Right lung (tissue), 5 donors: ENCODE measurements around the gene ARHGAP26. TPM values are rescaled to one million over a fixed set of nuclear protein-coding genes. Genes with fewer than 3 reads are reported as not detected.

ENCODE experiments used
- DNase-seq, 2 donors: peaks; one replicate each; pipeline ENCODE4 v3.0.0-alpha.2; 2013
- polyA plus RNA-seq, 5 donors: library from polyadenylated mRNA; unstranded; fragments of 120-200 nt; gene quantifications; one replicate each; pipeline versions ENCODE4 v1.2.1 to v1.2.3, GENCODE V29; 2013; ENCODE audit warnings: inconsistent platforms in 1 of 5, low replicate concordance in 1 of 5; ENCODE audit not compliant: insufficient read length in 5 of 5, insufficient read depth in 1 of 5

The ARHGAP26 gene
- polyA plus RNA-seq, 5 donors = 7.8 to 16.4 (median 14.2) TPM

DNA sequence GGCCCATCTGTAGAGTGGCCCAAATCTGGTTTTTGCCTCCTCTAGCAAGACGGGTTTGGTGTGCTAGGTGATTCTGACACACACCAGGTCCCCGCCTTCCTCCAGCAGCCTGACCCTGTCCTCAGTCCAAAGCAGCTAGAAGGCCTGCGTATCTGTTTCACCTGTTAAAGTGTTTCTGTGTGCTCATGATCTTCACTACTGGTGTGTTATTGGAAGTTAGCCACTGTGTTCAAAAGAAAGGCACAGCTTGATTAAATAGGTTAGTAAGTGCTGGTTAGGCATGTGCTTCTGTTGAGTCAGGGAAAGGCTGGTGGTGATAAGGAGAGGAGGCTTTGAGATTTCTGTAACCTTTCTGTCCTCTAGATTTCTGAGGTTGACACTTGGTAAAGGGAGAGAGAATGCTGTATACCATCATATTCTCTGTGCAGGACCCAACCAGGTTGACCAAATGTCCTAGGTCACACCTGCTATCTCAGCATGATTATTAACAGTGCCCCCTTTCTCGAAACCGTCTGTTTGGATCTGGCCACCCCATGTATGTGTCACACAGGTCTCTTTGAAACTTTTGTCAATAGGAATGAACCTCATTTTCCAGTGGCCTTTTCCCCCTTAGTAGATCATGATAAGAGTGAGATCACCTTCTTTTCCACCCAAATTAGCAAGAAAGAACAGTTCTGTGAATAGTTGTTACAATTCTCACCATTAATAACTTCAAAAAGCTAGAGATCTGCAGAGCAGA, 58.8 kb downstream of the ARHGAP26 start:
- DNase-seq = no peak

DNA sequence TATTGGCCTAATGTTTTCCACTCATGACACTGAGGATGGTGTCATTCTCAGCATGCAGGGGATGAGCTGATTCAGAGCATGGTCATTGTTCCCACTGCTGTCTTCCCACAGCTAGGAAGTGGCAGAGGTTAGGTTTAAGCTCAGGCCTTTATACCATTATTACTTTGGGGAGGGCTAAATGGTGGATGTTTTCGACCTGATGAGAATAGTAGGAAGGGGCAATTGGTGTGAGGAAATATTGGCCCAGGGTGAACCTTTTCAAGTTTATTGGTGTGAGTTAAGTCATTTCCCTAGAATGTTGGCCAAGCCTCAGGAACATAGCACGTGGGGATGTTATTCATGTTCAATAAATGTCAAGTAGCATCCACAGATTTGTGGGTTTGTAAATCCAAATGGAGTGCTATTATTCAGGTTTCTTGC, 59.6 kb downstream of the ARHGAP26 start:
- DNase-seq = no peak

DNA sequence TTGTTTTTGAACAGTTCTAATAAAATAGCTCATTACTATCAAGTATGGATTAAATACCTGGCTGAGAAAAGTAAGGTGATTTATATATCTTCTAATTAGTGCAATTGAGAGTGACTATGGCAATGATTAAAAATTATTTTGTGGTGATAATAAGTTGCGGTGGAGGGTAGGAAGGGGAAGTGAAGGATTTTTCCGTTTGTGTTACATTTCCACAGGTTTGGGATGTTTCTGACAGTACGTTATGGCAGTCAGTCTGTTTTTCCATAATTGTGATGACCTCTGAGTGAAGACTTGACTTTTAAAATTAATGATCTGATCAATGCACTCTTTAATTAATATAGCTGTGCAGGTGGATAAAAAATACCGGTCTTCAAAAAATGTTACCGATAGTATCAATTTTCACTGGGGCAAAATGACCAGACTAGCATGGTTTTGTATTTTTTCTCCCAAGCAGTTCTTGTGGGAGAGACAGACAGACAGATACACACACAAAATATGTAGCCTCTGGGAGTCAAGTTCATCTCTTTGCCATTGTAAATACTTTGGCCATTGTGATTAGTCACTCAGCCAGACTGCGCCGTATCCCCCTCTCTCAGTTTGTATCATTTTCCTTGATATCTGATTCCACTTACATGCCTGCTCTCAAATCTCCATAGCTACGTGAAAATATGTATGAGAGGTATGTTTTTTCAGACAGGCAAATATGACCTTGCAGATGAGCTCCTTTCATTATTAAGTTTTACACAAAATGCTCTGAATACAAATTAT, 60.2 kb downstream of the ARHGAP26 start:
- no peak for DNase-seq

DNA sequence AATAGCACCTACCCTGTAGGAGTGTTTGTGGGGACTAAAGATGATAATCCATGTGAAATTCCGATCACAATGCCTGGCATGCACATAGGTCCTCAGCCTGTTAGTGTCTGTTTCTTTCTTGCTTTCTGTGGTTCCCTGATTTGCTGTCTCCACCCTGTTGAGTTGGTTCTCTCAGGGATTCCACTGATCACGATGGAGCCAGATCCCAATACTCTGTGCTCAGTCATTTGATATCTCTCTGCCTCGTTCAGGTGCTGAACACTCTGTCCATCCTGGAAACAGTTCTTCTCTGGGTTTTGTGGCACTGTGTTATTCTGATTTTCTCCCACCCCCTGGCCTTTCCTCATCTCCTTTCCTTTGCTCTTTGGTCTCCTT, 60.8 kb downstream of the ARHGAP26 start:
- DNase-seq = no peak

DNA sequence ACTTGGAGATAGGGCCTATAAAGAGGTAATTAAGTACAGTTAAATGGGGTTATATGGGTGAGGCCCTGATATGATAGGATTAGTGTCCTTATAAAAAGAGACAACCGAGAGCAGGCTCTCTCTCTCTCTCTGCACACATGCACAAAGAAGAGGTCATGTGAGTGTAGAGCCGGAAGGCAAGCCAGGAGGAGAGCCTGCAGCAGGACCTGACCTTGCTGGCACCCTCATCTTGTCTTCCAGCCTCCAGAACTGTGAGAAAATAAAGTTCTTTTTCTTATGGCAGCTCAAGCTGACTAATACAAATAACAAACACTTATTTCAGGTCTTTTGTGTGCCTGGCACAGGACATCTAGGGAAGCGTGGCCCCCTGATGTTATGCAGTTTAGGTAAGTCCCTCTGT, 62.1 kb downstream of the ARHGAP26 start:
- no peak for DNase-seq

DNA sequence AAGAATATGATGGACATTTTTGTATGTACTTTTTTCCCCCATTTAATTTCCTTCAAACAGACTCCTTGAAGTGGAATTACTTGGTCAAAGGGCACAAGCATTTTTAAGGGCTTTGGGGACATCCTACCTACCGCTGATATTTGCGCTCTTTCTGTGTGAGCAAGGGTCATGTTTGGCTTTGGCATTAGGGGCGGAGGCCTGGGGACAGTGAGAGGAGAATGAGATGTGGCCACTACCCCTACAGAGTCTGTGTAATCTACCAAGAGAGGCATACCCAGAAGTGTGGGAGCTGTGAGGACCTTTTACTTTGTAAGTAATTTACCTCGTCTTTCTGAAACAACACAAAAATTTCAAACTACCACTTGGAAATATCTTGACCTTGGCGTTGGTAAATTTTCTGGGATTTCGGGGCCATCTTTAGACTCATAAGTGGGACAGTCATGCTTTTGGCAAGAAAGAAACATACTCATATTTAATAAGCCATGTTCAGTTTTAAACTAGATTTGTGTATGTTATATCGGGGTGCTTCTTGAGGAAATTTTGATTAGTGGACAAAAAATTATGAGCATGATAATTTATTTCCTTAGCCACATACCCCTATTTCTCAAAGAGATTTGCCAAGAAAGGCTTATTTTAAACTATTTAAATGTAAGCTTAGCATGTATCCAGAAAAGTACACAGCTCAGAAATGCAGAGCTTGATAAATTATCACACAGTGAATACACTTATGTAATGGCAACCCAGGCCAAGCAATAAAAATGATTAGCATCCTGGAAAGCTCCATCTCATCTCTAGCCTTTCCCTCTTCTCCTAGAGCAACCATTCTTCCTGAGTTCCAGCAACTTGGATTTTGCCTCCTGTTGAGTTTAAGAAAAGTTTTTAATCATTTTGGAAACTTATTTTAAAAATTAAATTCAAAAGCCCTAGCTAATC, 63.6 kb downstream of the ARHGAP26 start:
- no peak for DNase-seq

DNA sequence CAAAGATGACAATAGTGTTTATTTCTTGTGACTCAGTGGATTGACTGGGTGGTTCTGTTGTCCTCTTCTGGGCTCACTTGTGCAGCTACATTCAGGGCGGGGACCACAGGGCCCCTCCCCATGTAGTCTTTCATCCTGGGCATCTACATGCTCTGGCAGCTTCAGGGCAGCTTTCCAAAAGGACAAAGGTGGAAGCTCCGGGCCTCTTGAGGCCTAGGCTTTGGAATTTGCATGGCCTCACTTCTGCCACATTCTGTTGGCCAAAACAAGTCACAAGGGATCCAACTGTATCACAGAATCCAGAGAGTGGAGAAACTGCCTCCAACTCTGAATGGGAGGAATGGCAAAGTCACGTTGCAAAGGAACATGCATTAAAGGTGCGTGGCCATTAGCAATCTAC, 64.3 kb downstream of the ARHGAP26 start:
- no peak for DNase-seq

DNA sequence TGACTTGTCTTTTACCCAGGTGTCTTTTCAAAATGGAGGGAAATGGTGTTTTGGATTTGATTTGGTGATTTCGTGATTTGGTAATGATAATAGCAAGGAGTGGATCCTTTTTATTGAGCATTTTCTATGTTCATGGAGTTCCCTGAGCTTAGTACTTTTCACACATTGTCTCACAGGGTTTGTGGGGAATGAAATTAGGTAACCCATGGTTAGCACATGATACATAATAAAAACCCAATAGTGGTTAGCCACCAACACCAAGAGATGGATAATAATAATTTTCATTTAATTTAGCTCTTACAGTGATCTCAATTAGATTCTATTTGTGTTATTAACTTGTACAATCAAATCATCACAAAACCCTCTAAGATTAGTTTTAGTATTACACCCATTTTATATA, 65.4 kb downstream of the ARHGAP26 start:
- no peak for DNase-seq

DNA sequence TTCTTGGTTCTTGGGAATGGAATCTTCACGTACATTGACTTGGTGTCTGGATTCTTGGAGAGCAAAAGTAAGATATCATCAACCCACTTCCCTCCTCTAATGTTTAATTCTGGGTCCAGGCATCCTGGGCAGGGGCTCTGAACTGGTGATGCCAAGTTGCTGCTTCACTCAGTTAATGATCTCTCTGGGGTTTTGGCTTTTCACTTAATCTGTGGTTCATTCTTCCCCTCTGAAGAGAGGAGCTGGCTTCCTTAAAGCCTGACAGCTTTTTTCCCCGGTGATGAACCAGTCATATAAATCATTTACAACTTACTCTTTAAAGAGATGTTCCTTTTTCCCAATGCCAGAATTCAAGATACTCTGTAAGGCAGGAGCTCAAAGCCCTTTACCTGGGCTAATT, 65.9 kb downstream of the ARHGAP26 start:
- DNase-seq = no peak

DNA sequence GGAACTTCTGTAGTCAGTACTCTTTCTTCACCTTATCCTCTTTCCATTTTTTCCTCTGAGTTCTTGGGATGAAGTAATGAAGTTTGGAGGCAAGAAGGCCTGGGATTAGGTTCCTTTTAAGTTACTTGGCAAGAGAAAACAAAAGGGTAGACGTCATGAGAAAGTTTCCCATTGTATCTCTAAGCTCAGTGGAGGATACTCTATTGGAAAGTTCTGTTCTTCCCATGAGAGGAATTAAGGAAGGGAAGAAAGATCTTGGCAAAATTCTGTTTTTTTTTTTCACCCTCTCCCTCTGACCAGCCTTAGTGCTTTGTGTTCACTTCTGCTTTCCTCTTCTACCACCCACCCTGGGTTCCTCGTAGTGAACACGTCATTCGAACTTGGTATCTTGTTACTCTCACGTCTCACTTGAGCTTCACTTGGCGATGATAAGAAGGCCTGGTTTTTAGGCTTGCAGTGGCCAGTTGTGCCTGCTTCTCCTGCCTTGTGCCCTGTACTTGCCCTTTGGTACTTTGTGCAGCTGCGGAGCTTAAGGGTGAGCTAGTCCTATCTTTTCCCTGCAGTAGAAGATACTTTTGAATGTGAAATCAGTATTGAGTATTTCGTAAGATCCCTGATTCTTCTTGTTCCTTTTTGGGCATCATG, 67.0 kb downstream of the ARHGAP26 start:
- no peak for DNase-seq

DNA sequence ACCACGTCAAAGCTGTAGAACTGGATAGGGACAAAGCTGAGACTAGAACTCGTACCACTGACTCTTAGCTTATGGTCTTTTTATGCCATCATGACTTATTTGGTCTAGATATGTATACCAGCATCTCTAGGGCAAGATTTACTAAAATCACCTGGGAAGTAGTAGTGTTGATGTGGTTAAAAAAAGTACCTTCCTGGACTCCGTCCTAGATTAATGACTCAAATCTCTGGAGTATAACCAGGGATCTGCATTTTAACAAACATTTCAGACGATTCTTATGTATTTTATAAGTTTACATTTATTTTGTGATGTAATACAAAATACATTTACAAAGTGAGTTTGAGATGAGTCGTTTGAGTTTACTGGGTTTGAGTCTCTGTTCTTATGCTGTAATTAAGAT, 68.7 kb downstream of the ARHGAP26 start:
- no peak for DNase-seq

DNA sequence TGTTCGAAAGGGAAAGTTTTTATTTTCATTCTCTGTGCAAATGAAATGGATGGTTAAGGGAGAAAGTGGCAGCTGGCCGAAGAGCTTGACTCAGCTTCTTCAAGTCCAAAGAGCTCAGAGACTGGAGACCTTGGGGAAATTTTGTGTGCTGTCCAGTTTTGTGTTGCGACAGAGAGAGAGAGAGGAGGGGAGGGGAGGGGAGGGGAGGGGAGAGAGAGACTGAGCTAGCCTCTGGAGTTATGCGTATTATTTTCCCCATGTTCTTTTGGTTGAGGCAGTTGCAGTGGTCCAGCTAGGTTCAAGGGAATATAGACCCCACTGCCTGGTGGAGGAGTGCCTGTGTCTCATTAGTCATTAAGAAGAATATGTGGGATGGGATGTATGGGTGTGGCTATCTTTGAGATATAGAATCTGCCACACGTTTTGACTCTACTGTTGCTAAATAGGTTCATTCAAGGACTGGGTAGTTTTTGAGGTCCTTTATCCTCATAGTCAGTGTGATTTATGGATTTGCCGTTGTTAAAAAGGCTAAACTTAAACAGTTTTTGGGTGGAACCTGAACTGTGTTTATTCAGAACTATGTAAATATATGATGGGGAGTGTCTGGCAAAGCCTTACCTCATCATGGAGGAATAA, 69.7 kb downstream of the ARHGAP26 start:
- no peak for DNase-seq

DNA sequence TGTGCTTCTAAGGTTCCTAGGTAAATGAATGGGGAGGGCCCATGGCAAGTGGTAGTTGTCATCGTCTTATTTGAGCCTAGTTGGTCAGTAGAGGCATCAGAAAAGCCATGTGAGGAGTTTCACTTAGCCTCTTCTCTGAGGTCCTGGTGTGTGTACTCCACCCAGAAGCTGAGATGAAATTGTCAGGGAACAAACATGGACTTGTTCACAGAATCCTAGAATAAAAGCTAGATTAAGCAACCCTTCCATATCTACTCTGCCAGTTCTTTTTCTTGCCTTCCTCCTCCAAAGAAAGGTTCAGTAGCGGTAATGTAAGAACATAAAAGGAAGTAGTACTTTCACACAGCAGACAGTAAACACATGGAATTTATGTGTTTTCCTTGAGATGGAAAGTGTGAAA, 70.4 kb downstream of the ARHGAP26 start:
- DNase-seq = no peak

DNA sequence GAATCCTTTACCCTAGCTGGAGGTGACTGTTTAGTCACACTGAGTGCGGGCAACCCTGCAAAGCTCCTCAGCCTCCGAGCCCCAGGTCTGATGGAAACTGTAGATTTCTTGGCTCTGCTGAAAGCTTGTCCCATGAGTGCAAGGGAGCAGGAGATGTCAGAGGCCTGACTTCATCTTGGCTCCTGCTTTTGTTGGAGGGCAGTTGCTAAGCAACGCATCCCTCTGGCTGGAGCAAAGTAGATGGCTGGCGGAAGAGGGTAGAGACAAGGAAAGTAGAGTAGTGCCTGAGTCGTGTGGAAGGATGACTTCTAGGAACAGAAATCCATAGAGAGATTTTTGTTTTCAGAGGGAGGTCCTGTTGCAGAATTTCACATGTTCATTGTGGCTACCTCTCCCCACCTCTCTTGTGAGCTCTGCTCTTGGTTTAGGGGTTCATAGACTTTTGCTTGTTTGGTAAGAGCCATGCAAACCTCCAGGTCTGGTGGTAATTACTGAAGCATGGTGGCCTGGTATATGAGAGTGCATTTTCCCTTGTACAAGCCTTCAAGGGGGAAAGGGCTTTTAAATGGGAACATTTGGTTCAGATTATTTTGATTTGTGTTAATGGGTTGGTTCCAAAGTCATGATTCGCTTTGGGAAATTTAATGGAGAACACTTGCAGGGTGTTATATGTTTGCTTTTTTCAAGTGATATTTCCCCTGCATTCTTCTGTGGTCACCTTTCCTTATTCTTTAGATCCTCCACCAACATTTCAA, 71.5 kb downstream of the ARHGAP26 start:
- no peak for DNase-seq

DNA sequence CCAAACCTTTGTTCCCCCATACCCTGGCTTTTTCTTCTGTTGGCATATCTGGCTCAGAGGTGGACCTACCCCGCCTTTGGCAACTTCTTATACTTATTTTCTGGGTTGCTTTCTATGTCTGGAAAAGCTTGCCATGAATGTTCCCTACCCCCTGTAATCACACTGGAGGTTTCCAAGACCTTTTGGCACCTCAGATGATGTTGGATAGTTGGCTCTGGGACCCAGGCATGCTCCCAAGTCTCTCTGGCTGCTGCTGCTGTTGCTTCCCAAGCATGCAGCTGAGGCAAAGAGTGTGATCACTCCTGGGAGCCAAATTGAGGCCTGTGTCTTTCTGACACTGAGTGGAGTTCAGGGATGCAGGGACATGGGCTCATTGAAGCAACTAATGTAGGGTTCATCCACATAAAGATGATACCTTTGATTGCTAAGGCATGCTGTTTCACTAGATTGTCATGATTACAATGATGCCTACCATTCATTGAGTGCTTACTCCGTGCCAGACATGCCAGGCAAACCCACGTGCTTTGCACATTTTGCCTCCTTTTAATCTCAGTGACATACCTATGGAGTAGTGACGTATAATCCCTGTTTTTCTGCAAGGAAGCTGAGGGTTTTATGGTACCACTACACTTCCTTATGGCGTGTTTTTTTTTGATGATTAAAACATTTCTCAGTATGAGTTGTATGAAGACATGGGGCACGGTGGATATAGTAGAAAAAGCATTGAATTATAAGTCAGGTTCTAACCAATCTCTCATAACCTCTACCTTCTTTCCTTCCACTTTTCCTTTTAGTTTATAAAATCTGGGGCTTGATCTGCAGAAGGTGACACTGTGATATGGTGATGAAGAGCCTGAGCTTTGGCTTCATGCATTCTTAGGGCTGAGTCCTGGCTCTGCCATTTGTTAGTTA, 73.1 kb downstream of the ARHGAP26 start:
- DNase-seq = no peak

DNA sequence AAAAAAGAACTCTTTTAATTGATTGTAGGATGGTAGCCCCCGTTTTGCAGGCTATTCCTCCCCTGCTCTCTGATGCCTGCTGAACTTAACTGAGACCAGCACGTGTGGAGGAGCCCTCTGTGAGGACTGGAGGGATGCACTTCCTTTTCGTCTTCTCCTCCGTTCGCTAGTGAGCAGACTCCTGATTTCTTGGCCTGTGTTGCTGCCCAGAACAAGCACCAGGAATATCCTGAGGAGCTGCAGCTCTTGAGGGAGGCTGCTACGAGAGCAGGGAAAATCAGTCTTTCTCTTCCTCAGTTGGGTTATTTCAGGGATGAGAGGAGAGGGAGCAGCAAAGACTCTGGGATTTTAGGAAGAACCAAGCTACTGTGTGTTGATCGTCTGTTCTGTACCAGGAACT, 74.7 kb downstream of the ARHGAP26 start:
- no peak for DNase-seq

DNA sequence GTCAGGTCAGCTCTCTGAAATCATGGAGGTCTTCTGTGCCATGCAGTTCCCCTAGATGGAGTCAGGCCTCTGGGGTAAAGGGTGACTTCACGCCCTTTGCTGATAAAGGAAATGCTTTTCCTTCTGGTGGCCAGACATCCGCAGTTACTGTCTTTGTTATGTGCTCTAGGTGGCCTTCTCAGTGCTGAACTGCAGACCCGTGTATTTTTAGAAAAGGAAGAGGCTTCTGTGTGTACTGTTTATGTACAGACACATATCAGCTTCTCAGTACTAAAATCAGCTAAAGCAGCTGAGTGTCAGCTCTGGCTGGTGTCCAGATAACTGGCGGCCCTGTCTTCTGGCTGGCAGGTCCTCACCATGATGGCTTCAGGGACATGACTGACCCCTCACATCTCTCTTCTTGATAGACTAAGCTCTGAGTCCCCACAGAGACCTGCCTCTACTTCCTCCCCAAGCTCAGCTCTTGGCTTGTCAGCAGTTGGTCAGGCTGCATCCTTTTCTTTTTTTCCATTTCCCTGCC, 75.3 kb downstream of the ARHGAP26 start:
- DNase-seq = no peak

DNA sequence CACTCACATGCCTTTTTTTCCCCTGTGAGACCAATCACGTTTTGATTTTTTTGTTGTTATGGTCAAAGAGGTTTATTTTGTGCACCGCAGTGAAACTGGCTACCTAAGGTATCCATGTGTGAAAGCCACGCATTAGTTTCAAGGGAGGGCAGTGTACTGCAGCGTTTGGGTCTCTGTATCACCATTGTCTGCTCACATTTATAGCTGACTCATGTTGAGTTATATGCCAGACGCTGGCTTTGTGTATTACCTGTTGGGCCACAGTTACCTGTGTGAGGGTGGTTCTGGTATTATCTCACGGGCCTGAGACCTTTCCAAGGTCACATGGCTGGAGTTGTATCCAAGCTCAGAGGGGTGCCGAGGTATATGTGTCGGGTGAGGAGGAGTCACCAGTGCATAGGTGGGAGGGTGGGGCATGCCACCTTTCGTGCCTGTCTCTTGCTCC, 75.8 kb downstream of the ARHGAP26 start:
- DNase-seq = no peak

DNA sequence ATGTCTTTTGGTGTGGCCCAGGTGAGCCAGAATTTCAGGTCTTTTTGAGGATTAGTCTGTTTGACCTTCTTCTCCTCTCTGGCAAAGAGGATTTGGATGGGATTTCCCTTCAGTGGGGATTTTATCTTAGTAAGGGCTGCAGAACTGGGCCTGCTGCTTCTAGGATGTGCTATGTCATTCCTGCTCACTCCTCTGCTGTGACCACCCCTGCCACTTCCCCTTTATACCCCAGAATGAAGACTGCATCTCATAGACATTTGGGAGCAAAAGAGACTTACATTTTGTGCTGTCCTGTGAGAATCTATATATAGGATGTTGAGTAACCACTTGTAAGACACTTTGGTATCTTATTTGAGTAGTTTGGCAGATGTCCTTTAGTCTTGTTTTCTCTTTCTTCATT, 76.2 kb downstream of the ARHGAP26 start:
- no peak for DNase-seq
